Upper lobe of left lung (tissue), 4 donors: ENCODE data around the gene IFIT1.

Experiments used
- EP300 ChIP-seq, 4 donors: sonication (generic); formaldehyde crosslinking; IDR thresholded peaks; one replicate each; pipeline ENCODE4 v1.5.1; 2017; ENCODE audit warnings: antibody characterized with exemption in 4 of 4, control low read depth in 2 of 4
- POLR2A ChIP-seq, 4 donors: fragments of 450-650 bp; IDR thresholded peaks; one replicate each; pipeline ENCODE4 v1.5.1; 2016 to 2017; ENCODE audit warnings: antibody characterized with exemption in 4 of 4, mild to moderate bottlenecking in 2 of 4
- POLR2AphosphoS5 ChIP-seq, 2 donors: sonication (generic); formaldehyde crosslinking; IDR thresholded peaks; one replicate each; pipeline ENCODE4 v1.5.1; 2017; ENCODE audit warnings: antibody characterized with exemption in 2 of 2
- TF ChIP-seq, protein P1 (sequence below), 6 experiments: fragments of 450-650 bp in 4 of 6; fragments of 200-600 bp in 2 of 6; sonication (generic) in 2 of 6; IDR thresholded peaks; one replicate each; pipeline ENCODE4 v1.5.1; 2016 to 2019; ENCODE audit warnings: antibody characterized with exemption in 6 of 6

GRCh38 chr10:89390476-89391225 is 1.8 kb upstream of the IFIT1 start:
- TF ChIP-seq, protein P1, sequence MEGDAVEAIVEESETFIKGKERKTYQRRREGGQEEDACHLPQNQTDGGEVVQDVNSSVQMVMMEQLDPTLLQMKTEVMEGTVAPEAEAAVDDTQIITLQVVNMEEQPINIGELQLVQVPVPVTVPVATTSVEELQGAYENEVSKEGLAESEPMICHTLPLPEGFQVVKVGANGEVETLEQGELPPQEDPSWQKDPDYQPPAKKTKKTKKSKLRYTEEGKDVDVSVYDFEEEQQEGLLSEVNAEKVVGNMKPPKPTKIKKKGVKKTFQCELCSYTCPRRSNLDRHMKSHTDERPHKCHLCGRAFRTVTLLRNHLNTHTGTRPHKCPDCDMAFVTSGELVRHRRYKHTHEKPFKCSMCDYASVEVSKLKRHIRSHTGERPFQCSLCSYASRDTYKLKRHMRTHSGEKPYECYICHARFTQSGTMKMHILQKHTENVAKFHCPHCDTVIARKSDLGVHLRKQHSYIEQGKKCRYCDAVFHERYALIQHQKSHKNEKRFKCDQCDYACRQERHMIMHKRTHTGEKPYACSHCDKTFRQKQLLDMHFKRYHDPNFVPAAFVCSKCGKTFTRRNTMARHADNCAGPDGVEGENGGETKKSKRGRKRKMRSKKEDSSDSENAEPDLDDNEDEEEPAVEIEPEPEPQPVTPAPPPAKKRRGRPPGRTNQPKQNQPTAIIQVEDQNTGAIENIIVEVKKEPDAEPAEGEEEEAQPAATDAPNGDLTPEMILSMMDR (IDR thresholded peaks at IDR 0.05) = no peak
- no peak for TF ChIP-seq POLR2A (IDR thresholded peaks at IDR 0.05)
- no peak for TF ChIP-seq POLR2AphosphoS5 (IDR thresholded peaks at IDR 0.05)
- no peak for TF ChIP-seq EP300 (IDR thresholded peaks at IDR 0.05)
